Measurements from ENCODE around the gene MAST2. TPM values are rescaled to one million over a fixed set of nuclear protein-coding genes. Genes with fewer than 3 reads are reported as not detected.

MAST2 gene
- total and polyA plus RNA-seq, 2 donors (not counting 3 experiments of a cell fraction or from before 2014, with no cell fraction given): 25.0 to 41.2 TPM

- no peak overlapping the region for H3K4me2 ChIP-seq (ENCODE audit: insufficient read depth, low read length)
- intact Hi-C loops (cut with micrococcal nuclease) (no loop called here), dilution Hi-C loops (cut with MboI; ENCODE audit: extremely low pct_ligation_motif_present, low sequenced_read_pairs) (no loop called here)
- no peaks in the 10 kb centered on the region for H4K20me1 ChIP-seq (replicated peaks; ENCODE audit: control insufficient read depth, extremely low read depth, insufficient read depth, low read length)
- TF ChIP-seq JUN (IDR thresholded peaks at IDR 0.05; ENCODE audit: borderline replicate concordance, insufficient read depth, insufficient read length, low read depth): no peak
- no peak for TF ChIP-seq POLR2AphosphoS5 (IDR thresholded peaks at IDR 0.05; ENCODE audit: insufficient read depth, low read depth, low read length)
- TF ChIP-seq MYC (IDR thresholded peaks at IDR 0.05; ENCODE audit: low read depth, low read length): no peak
- TF ChIP-seq, protein P1, sequence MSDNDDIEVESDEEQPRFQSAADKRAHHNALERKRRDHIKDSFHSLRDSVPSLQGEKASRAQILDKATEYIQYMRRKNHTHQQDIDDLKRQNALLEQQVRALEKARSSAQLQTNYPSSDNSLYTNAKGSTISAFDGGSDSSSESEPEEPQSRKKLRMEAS (IDR thresholded peaks at IDR 0.05; ENCODE audit: insufficient read depth, insufficient read length): no peak
- TF ChIP-seq EZH2 (IDR thresholded peaks at IDR 0.05; ENCODE audit: borderline replicate concordance, low read depth, low read length, severe bottlenecking): no peak
- no peak for TF ChIP-seq CTCF (IDR thresholded peaks at IDR 0.05; ENCODE audit: extremely low read depth in 1 of 2, insufficient read depth in 1 of 2, low read depth in 1 of 2, low read length in 2 of 2)
- no peak for TF ChIP-seq GATA2 (IDR thresholded peaks at IDR 0.05; ENCODE audit: insufficient read depth, insufficient read length, low read depth, low read length)
- TF ChIP-seq FOS (IDR thresholded peaks at IDR 0.05; ENCODE audit: borderline replicate concordance, insufficient read depth, low read length): no peak
- no peak for TF ChIP-seq POLR2A (IDR thresholded peaks at IDR 0.05; ENCODE audit: low read depth, low read length)
- H3K9me3 ChIP-seq (replicated peaks; ENCODE audit: control insufficient read depth, insufficient read depth, low read length): no peaks in the 10 kb centered on the region
- H3K27ac ChIP-seq (ENCODE audit: insufficient read depth, low read depth, low read length): no peak overlapping the region
- no peak overlapping the region for H3K4me3 ChIP-seq (replicated peaks in 1 of 3; ENCODE audit: insufficient read depth in 1 of 3, low read depth in 1 of 3, low read length in 3 of 3)
- no peak overlapping the region for H2AFZ ChIP-seq (ENCODE audit: low read depth, low read length)
- H3K9ac ChIP-seq (replicated peaks; ENCODE audit: extremely low read depth, insufficient read depth, low read length): no peak overlapping the region
- BruUV-seq (replicated peaks): no TSS peak
- FAIRE-seq (no peak), DNase-seq (ENCODE audit: low read depth, low spot score) (no peak)
- ChIA-PET POLR2A (no interaction called here), CTCF (interaction anchor here (0.7 to 1.2 kb wide), 2 partner anchors 27 to 42 kb away, joined by 3 read pairs; no protein-coding TSS in a partner anchor)
- no peaks in the 10 kb centered on the region for H3K4me1 ChIP-seq (ENCODE audit: control insufficient read depth, extremely low read depth, insufficient read depth, low read length)
- no peaks in the 10 kb centered on the region for H3K27me3 ChIP-seq (ENCODE audit: control insufficient read depth in 2 of 2, insufficient read depth in 2 of 2, low read length in 2 of 2)
- H3K9me1 ChIP-seq (replicated peaks; ENCODE audit: control insufficient read depth, extremely low read depth, insufficient read depth, low read length): no peaks in the 10 kb centered on the region
- no peaks in the 10 kb centered on the region for H3K79me2 ChIP-seq (ENCODE audit: control insufficient read depth, insufficient read depth, low read length)
- no peaks in the 10 kb centered on the region for H3K36me3 ChIP-seq (ENCODE audit: control insufficient read depth in 2 of 2, extremely low read depth in 1 of 2, insufficient read depth in 2 of 2, low read length in 2 of 2)
These were observed 6.5 kb upstream of the MAST2 start for GRCh38 chr1:45796946-45797345.

Data from endothelial cell of umbilical vein (primary cell).